Measurements from ENCODE around the gene ZW10.

ZW10 gene

DNA sequence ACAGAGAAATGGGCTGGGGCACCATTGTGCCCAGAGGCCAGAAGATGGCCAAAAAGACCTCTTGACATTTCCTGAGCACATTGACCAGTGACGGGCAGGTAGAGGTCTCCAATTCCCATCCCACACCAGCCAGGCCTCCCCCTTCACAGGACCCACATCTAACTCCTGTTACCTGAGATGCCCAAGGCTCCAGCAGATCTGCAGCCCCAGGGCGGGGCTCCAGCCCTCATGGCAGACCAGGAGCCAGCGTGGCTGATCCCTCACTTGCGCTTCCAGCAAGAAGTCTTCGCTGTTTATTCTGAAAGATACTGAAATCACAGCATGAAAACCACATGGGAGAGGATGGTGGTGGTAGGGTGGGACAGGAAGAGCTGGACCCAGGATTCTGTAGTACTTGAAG is 76.4 kb downstream of the ZW10 start:
- DNase-seq (ENCODE audit: low spot score): no peak

DNA sequence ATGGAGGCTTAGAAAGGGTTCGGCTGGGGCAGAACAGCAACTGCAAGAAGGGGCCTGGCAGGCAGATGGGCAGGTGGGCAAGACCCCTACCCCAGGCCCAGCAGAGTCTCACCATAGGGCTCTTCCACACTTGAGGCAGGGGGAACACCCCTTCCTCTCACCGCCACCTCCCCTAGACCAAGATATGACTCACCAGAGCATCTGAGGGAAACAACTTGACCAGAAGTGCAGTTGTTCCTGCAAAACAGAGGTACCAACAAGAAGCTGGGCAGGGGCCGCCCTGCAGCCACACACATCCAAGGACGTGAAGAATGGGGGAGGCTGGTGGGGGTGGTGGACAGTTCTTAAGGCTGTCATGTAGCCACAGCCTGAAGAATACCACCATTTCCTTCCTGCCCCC is 78.3 kb downstream of the ZW10 start:
- DNase-seq (ENCODE audit: low spot score): no peak

DNA sequence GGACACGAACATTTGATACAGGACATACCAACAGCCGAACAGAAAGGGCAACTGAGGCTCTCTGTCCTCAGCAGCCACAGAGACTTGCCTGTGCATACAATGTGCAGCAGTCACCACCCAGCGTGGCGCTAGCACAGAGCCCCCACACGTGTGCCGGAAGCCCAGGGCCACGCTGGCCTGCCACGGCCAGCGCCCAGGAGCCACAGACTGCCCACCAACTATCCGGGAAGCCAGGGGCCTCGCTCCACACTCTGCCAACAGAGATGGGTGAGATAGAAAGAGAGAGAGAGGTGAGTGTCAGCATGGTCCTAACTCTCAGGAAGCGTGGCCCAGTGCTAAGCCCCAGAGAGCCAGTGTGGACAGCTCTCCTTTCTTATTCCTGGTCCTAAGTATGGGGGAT is 79.1 kb downstream of the ZW10 start:
- no peak for DNase-seq (ENCODE audit: low spot score)

DNA sequence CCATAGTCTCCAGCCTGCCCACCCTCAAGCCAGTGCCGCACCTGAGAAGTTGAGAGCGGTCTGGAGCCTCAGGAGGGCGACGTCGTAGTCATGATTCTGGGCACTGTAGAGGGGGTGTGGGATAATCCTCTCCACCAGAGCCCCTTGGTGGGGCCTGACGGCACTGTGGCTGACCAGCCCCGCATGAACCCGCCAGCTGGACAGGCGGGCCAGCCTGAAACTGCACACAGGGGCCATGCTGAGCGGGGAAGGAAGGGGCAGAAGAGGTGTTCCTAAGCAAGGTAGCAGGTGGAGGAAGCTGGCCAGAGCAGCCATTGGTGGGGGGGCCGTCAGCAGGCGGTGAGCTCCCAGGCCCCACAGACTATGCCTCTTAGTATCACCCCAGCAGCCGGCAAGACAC is 80.5 kb downstream of the ZW10 start:
- no peak for DNase-seq (ENCODE audit: low spot score)

DNA sequence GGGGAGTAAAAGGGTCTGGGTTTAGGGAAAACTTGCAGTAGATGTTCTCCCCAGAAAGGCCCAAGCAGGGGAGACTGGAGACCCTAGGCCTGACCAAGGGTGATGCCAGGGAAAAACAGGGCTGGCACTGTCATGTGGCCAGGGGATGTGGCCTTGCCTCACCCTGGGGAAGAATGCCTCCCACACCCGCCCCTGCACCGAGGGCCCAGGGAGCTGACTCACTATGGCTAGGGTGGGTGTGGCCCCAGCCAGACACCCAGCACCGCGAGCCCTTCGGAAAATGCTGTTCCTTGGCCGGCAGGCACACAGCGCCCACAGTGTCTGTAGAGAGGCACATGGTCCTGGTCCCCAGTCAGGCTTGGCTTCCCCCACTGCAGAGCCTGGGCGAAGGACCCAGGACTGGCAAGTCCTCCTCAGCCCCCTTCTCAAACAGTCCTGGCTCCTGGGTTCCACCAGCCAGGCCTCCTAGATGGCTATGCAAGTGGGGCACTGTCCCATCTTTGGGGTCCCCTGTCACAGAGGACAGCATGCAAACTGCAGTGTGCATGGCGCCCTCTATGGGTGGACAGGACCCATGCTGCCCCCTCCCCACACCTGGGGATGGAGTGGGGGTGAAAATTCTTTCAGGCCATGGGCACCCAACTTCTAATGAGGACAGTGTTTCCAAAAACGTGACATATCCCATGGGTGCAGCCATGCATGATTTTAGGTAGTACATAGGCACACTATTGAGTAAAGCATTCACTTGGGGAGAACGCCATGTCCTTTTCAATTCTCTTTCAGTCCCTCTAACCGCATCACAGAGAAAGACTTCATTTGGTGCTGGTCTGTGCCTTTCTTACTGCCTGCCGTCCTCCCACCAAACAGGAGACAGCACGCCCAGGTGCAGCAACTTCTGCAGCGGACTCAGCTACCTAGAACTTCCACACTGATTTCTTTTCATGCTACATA is 82.6 kb downstream of the ZW10 start:
- DNase-seq (ENCODE audit: low spot score): no peak

DNA sequence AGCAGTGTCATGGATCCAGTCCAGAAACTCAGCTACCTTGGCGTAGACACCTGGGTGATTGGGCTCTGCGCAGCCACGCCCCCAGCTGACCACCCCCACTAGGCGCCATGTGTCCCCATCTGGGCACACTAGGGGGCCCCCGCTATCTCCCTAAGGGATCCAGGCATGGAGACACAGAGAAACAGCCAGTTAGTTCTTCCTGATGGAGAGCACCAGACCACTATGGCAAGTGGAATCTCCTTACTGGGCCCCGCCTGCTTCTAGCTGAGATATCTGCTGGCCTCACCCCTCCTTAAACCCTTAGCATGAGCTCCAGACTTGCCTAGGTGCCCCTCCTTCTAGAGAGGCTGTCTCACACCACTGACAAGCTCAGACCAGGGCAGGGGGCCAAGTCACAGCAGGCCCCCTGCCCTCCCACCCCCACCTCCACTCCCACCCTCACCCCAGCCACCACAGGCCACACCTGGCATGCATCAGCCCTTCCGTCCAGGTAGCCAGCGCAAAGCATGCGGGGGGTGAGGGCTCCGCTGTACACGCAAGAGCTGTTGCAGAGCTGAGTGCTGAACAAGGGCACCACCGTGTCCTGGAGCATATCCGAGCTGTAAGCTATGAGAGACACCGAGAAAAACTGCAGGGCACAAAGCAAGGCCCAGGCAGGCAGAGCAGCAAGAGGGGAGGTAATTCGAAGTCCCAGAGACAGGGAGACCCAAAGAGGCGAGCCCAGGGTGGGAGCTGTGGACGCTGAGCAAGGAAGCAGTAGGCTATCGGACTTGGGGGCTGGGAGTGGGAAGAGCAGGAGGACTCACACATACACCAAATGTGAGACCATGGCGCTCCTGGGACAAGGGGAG is 83.5 kb downstream of the ZW10 start:
- no peak for DNase-seq (ENCODE audit: low spot score)

DNA sequence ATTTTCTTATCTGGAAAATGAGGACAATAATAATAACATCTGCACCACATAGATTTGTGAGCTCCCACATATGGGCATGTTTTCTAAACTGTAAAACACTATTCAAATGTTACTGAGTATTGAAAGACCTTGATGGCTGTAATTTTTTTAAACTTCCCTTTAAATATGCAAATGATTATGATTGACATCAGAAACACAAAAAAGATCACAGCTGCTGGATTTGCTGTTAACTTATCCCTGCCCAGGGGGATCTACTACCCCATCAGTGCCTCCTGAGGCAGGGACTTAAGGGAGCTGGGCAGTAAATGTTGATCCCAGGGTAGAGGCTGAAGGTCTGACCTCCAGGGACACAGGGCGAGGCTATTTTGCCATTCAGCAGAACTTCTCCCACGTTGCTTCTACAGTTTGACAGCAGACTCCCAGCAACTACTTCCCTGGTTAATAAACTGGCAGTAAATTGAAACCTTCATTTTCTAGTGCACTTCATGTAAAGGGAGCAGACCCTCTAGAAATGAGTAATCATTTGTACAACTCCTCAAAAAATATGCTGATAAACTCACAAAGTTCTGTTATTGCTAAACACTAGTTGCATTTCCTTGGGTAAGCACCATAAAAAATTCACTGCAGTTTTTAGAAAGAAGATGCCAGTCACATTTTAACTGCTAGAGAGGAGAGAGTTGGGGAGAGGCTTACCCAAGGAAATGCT is 87.7 kb downstream of the ZW10 start:
- DNase-seq (ENCODE audit: low spot score): no peak

DNA sequence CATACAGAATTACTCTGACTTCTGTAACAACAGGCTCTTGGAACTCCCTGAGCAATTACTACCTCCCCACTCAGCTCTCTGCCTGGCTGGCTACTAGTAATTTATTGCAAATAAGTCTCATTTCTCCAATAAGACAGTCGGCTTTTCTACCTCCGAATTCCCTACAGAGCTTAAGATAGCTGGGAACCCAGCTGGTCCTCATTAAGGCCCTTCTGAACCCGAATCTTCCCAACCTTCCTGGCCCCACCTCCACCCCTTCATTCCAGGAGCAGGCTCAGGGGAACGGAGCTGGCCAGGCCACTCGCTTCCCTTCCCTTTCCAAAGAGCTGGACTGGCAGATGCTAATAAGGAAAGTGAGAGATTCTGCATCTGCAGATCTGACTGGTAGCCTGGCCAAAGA is 89.0 kb downstream of the ZW10 start:
- DNase-seq (ENCODE audit: low spot score): no peak

DNA sequence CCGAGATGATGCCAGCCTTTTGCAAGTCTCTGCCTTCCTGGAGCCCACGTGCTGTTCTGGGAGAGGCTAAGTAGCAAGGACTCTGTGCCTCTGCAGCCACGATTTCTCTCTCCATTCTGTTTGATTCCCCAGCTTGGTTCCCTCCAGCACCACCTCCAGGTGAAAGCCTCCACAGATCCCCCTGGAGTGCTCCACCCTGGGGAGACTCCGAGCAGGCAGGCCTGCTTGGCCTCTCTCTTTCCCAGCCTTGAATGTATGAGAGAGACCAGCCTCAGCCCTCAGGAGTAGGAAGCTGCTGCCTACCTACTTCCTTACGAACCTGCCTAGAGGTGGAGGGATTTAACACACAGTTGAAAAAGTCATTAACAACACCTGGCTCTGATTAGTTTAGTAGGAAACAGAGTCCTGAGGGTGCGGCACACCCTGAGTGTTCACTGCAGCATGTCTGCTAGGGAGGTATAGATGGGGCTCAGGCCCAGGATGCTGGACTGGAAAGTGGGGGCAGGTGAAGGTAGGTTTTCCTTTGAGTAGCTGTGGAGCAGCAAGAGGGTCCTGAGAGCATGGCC is 89.9 kb downstream of the ZW10 start:
- DNase-seq (ENCODE audit: low spot score): no peak
